DMS 273 (cell line): ENCODE results near the gene ITGB2.
A peak's percentile ranks its signal among the peaks of the same experiment; 100 is the strongest.

Experiments used
- DNase-seq: peaks from one replicate; lab custom pipeline; 2025; ENCODE audit not compliant: unreplicated experiment; lab: John Stamatoyannopoulos, UW

Gene ITGB2

DNA sequence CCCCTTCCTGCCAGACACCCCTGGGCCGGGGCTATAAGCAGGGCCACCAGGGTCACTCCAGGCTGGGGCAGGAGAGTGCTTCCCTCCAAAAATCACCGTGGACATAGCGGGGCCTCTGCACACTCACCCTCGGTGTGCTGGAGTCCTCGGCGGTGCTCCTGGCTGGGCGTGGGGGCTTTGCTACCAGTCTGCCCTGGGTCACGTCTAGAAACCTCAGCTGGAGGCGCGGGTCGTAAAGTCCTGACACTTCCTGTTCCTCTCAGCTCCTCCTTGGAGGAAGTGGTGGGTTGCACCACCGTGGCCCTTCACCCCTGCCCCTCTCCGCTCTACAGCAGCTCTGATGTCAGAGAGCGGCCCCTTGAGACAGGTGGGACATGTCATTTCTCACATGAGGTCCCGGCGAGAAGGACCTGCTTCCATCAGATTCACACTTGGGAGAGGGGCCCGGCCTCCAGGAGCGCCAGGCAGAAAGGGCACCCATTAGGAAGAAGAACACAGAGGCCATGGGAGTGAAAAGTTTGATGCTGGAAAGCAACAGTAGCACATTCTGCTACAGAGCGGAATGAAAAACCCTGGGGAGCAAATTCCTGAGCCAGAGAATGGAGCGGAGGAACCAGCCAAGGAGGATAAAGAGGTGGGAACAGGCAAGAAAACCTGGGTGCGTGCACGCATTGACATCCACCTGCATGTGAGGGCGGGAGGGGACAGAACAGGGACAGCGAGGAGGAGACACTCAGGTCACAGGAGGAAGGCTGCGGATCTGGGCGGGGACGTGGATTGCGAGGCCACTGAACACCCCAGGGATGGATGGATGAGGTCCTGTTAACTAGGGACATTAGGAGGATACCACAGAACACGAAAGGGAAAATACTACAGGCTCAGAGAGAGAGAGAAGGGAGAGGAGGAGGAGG, at the start of gene ITGB2:
ITGB2 (minus strand) TSS at position 206 of the 911 bp plus-strand sequence. CDS start 10,117 bp downstream, outside the sequence.
- no peak for DNase-seq

DNA sequence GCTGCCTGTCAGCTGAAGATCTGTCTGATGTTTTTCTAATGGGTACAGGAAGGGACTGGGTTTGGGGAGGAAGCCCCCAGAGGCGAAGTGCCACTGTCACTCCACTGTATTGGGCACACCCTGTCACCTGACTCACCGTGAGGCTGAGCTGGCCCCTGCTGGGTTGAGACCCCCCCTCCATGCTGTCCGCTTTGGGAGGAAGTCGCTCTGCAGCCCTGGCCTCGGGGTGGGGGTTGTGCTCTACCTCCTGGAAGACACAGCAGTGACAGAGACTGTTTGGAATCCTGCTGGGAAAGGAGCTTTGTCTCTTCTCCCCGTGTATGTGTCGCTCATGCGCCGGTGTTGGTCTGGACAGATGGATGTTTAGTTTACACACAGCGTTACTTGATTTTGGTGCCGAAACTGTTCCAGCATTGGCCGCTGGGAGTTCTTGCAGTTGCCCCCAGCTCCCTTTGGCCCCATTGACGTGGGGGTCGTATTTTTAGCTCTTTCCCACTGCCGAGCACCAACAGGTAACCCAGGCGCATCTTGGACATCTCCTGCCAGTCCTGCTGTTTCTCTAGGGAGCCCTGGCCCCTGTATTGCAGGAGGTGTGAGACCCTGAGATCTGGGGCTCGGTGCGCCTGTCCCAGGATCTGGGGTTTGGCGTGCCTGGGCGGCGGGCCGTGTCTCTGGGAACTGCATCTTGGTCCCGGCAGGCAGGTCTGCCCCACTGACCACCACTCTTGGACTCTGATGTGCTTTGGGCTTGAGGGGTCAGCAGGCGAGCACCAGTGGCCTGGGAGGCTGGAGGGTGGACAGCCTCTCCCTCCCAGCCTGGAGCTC, 49.4 kb upstream of the ITGB2 start:
- DNase-seq: no peak

DNA sequence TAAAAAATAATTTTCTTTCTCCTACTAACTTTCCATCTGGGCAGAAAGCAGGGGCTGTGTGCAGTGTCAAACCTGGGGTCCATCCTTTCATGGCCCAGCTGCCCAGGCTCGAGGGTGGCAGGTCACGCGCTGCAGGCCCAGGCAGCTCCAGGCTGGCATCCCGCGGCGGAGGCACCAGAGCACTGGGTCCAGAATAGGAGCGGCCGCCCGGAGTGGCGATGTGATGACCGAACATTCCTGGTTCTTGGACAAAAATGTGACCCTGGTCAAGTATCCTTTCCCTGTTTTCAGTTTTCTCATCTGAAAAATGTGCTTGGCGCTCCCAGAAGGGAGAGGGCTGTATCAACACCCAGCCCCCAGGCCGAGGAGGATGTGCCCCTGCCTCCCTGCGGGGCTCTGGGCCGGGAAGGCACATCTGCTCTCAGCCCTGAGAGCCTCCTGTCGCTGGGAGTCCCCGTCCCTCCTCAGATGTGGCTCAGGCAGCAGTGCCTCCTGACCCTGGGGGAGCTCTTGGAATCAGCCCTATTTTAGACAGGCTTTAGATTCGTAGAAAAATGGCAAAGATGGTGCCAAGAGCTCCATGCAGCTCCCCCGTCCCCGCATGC, 48.5 kb upstream of the ITGB2 start:
- no peak for DNase-seq

DNA sequence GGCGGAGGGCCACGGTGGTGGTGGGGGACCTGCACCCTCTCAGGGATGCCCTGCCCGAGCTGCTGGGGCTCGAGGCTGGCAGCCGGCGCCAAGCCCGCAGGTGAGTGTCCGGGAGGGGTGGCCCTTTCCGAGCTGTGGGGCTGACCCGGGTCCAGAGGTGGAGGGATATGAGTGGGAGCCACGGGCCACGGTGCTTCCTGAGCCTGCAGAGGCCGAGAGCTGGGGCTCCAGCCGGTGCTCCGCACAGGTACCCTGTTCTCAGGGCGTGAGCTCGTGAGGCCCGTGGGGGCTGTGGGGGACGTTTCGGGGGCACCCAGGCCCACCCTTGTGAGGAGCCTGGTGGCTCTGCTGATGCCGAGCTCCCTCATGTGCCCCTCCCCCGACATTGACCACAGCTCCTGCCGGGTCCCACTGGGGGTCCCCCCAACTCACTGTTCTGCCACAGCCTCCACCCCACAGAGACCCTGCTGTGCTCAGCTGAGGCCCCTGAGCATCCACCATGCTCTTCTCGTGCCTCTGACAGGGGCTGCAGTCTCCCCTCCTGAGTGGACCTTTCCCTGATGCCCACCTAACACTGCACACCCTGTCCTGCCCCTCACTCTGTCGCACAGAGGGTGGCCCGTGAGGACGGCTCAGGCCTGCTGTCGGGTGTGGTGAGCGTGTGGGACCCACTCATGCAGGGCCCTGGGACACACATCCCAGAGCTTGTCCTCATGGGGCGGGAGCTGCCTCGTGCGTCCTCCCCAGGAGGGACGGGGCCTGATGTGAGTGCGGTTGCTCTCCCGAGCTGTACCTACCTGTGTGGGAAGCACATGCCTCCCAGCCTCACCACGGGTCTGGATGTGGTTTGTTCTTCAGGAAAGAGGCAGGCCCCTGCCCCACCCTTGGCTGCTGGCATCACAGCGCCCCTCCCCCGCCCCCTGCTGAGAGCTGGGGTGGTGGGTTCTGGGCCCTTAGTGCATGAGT, 46.7 kb upstream of the ITGB2 start:
- DNase-seq: no peak

DNA sequence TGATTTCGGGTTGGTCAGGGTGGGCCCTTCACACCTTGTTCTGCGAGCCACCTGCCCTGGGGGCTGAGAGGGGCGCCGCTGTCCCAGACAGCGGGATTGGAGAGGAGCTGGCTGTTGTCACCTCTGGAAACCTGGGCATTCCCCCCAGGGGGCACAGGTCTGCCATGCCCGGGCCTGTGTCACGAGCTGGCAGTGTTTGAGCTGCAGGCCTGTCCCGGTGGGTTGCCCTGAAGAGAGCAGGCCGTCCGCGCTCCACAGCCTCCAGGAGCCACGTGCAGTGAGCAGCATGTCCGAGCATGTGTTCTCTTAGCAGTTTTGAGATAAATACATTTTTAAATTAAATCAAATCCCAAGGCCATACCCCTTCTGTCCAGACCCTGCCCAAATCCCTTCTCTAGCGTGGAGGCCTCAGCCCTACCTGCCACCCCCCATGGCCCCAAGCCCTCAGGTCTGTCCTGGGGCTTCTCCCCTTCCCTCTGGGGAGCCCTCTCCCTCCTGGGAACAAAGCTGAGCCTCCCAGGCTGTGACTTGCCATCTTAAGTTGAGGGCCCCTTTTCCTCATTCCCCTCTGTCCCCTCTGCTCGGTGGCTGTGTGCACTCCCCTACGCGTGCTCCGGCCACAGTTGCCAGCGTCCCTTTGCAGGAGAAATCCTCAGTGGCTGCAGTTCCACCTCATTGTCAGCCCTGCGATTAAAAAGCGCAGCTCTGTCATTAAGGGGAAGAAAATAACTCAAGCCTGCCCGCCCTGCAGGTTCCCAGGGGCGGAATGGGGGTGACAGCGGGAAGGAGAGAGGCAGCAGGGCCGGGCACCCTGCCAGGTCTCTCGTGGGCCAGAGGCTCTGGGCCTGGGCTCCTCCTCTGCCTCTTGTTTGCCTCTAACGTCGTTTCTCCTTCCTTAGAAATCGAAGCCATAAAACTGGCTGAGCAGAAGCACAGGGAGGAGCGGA, 45.7 kb upstream of the ITGB2 start:
- DNase-seq: peak; percentile 65

DNA sequence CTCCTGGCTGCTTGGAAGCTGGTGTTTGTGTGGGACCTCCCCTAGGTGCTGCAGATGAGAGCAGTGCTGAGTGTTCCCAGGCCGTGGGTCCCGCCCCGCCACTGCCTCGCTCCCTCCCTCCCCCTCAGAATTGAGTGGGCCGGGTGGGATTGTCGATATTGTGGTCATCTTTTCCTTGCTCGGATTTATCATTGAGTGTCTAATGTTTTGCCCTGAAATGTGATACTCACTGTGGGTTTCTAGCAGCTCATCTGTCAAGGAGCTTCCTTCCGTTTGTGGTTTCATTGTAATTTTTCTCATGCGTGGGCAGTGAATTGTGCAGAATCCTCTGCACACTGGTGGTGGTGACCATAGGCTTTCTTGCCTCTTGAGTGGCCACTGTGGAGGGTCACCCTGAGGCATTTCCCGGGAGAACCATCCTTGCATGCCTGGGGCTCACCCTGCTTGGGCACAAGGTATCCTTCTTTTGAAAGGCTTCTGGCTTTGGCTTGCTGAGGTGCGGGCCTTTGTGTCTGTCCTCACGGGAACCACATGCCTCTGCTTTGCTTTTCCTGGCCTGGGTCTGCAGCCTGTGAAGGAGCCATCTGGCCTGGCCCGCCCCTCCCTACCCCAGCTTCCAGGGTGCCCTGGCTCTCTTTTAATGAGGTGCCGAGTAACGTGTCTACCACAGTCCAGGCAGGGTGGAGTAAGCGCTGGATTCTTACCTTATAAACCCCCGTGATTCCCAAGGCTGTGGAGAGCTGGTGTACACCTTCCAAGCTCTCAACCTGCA, 44.7 kb upstream of the ITGB2 start:
- DNase-seq: peak; percentile 39

DNA sequence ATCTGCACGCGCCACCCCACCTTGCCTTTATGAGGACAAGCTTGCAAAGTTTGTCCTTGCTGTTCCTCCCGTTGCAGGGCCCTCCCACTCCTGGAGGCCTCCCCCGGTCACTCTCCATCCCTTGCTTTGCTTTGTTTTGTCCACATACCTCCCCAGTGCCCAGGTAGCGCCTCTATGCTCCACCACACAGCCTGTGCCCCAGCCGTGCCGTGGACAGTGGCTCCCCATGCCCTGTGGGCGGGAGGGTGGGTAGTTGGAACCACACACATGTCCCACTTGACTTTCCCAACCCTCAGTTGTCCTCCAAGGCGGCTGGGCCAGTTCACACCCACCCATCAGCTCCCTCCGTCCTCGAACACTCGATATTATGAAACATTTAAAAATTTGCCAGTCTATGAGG, 43.7 kb upstream of the ITGB2 start:
- DNase-seq: no peak

DNA sequence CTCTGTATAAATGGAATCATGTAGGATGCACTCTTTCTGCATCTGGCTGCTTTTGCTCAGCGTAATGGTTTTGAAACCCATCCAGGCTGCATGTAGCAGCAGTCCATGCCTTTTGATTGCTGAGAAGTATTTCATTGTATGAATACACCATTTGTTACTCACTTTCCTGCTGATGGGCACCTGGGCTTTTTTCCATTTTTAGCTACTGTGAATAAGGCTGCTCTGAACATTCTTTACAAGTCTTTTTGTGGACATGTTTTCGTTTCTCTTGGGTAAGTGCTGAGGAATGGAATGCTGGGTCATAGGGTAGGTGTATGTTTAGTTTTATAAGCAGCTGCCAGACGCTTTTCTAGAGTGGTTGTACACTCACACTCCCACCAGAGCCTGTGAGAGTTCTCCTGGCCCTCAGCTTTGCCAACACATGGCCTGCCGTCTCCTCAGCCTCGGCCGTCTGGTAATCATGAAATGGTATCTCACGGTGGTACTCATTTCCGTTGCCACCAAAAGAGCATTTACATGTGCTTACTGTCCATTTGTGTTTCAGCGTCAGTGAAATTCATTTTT, 41.8 kb upstream of the ITGB2 start:
- DNase-seq: no peak

DNA sequence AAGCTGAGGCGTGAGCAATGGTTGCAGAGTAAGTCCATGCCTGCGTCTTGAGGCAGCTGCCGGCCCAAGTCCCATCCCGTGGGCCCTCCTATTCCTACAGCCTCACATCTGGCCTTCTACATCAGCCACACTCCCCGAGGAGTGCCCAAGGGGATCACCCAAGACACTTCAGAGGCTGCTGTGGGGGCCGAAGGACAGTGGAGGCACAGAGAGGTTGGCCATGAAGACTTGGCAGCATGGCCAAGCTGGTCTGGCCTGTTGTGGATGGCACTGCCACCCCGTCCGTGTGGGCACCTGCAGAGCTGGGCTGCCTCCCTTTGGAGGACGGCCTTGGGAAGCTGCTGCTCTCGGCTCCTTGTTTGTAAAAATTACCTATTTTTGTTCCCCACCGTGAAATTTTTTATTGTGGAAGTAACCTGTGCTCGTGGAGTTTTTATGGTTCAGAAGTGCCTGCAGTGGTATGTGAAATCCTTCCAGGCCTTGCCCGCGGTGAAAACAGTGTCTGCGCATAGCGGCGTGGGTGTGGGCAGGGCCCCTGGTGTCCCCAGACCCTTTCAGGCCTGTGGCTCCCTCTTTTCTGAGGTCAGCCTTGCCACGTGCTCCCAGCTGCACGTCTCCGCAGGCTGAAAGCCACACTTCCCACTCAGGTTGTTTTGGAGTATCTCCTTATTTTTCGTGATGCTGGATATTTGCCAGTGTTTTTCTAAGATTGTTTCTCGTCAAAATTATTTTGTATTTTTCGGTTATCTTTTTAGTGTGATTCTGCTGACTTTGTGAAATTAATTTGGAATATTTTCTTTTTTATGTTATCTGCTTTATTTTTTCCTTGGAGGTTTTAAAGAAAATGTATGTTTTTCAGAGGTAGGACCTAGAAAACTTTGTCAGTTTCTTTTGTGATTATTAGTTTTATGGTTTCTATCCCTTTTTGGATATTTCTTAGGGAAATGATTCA, 39.7 kb upstream of the ITGB2 start:
- no peak for DNase-seq

DNA sequence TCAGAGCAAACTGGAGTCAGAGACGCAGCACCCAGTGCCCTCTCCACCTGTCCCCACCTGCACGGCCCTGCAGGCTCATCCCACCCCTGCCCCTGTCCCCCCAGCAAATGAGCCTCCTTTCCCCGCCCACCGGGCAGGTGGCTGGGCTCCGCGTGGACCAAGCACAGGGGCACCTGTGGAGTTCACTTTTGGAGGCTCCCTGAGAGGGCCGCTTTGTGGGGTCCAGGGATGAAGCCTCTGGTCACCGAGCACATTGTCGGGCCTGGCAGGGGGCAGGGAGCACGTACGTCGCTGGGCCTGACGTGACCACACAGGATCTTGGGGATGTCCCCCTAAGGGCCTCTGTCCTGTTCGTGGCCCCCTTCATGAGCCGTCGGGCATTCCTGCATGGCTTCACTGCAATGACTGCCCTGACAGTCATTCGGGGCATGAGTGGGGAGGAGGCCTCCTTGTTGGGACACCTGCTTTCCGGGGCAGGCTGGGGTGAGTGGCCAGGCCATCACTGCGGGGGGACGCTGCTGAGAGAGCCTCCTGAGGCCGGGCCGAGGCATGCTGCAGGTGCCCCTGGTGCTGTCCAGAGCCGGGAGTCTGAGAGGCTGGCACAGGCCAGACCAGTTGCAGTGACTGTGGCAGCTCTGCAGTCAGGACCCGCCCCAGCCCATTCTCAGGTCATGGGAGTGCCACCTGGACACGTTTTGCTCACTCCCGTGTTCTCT, 38.8 kb upstream of the ITGB2 start:
- no peak for DNase-seq

DNA sequence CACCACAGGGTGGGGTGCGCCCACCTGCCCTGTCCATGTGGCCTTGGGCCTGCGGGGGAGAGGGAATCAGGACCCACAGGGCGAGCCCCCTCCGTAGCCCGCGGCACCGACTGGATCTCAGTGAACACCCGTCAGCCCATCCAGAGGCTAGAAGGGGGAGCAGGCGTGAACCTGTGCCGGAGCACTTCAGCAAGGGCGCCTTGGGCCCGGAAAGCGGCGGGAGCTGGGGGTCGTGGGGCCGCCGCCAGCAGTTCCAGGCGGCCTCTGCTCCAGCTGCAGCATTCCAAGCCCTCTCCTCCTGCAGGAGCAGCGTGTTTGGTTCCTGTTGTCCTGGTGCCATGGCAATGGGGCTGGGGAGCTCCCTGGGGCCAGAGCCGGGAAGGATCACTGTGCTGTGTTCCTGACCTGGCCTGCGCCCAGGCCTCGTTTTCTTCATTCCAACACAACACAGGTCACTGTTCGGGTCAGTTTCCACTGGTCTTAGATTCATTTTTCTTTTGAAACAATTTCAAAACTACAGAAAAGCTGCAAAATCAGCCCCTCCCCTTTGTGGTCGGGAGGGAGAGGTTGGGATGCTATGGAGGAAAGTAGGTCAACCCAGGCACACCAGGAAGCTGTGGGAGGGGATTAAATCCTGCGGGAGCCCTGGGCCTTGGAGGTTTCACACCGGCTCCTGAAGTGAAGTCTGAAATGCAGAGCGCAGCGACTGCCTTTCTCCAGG, 37.9 kb upstream of the ITGB2 start:
- no peak for DNase-seq

DNA sequence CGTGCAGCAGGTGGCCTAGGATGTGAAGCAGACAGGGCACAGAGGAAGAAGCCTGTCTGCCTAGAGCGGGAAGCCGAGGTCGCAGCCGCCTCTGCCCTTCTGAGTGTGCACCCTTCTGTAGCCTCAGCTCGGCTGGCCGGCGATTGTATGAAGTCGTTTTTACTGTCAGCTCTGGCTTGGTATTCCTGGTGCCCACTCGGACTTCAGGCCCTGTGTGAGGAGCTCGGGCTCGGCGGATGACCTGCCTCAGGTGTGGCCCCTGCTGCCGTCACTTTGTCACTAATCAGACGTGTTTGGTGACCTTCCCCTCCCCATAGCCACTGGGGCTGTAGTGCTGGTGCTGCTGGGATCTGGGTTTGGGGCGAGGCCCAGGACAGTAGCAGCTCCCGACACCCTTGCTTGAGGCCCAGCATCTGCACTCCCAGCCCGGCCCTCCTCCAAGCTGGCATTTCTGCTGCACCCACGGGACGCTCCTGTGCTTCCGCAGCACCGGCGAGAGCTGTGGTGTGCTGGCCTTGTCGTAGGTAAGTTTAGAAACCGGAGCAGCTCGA, 37.3 kb upstream of the ITGB2 start:
- no peak for DNase-seq

DNA sequence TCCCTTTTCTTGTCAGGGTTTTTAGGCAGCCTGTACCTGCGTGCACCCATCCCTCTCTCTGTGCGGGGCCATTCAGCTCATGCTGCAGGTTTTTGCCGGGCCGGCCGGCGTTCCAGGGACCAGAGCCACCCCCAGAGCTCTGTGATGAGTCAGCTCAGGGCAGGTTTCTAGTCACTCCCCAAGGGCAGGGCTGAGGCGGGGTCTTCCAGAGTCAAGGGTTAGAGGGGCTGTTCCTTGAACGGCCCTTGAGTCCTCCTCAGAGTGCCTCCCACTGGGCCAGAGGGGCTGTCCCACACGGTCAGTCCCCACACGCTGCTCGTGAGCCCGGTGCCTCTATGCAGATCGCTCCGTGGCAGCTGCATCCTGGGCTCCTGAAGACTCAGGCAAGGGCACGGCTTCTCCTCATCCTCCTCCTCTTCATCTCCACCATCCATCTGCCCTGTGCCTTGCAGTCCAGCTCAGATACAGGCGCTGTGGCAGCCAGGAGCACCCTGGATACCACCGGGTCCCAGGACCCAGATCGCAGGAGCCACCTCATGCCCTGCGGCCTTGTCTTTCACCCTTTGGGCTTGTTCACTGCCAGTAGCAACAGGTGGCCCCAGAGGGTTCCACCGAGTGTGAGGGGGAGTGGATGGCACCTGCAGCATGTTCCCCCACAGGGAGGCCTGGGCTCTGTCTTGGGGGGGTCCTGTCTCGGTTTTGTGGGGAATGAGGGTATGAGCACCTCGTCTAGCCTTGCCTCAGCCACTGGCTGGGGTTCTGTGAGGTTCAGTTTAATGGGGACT, 36.5 kb upstream of the ITGB2 start:
- DNase-seq: no peak

DNA sequence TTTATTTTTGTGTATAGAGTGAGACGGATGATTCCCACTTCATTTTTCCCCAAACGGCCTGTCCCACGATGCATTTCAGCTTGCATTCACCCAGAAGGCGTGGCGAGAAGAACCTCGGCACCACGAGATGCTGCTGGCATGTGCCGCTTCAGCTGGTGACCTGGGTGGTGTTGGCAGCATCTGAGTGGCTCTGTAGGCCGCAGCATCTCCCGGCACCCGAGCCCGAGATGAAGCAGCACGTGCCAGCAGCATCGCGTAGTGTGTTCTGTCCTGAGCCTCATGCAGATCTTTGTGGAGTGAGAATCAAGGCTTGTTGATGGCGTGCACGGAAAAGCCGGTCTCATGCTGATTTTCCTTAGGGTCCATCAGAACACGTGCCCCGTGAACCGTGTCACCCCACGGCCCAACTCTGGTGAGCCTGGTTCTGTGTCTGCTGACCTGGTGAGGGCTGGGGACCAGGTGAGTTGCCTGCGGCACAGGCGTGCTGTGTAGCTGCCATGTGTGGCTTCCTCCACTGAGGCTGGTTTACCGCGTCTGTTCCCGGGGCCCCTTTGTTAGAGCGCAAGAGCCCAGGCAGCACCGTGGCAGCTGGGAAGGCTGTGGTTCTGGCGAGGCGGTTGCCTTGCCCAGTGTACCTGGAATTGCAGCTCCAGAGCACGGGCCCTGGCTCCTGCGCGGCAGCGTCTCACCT, 35.8 kb upstream of the ITGB2 start:
- no peak for DNase-seq
